Lung (tissue), 12 donors: Measurements from ENCODE around the gene NLRX1. TPM values are rescaled to one million over a fixed set of nuclear protein-coding genes. Genes with fewer than 3 reads are reported as not detected.
A peak's percentile ranks its signal among the peaks of the same experiment; 100 is the strongest.
"Not testable (repeated sequence)": the region's sequence is repeated elsewhere in the genome, so short reads cannot be mapped to it uniquely, and the experiment has no call there.

Experiments used
- ATAC-seq: fragments of 200-7000 bp; cut with Tn5 transposase; one replicate; pipeline ENCODE4 v1.9.1; 2020; ENCODE audit warnings: moderate number of reproducible peaks; ENCODE audit not compliant: insufficient read depth, low FRiP score
- DNase-seq, 3 donors: peaks; one replicate each; pipeline ENCODE4 v3.0.0-alpha.2; 2013 to 2017
- H3K27ac ChIP-seq, 2 donors: one replicate each; pipeline ENCODE4 v1.5.1; 2013; ENCODE audit warnings: mild to moderate bottlenecking in 2 of 2, moderate library complexity in 2 of 2, control low read depth in 1 of 2, inconsistent platforms in 1 of 2, low read depth in 1 of 2, low read length in 1 of 2
- H3K27me3 ChIP-seq, 3 donors: one replicate each; pipeline ENCODE4 v1.5.1; 2013; ENCODE audit warnings: low read length in 2 of 3; ENCODE audit not compliant: control insufficient read depth in 3 of 3, insufficient read depth in 3 of 3
- H3K36me3 ChIP-seq, 4 donors: one replicate each; pipeline ENCODE4 v1.5.1; 2013; ENCODE audit warnings: low read length in 4 of 4, mild to moderate bottlenecking in 1 of 4, moderate library complexity in 1 of 4; ENCODE audit not compliant: control insufficient read depth in 4 of 4, insufficient read depth in 4 of 4
- H3K4me1 ChIP-seq, 5 donors: one replicate each; pipeline ENCODE4 v1.5.1; 2013; ENCODE audit warnings: low read length in 5 of 5, mild to moderate bottlenecking in 2 of 5, moderate library complexity in 1 of 5; ENCODE audit not compliant: control insufficient read depth in 5 of 5, insufficient read depth in 5 of 5
- H3K4me3 ChIP-seq: one replicate; pipeline ENCODE4 v1.5.1; 2013; ENCODE audit warnings: mild to moderate bottlenecking, control low read depth, moderate library complexity
- H3K9ac ChIP-seq, 2 donors: one replicate each; pipeline ENCODE4 v1.5.1; 2013; ENCODE audit warnings: low read length in 2 of 2, control low read depth in 1 of 2; ENCODE audit not compliant: insufficient read depth in 1 of 2
- H3K9me3 ChIP-seq, 4 donors: one replicate each; pipeline ENCODE4 v1.5.1; 2013; ENCODE audit warnings: low read length in 3 of 4, mild to moderate bottlenecking in 1 of 4, moderate library complexity in 1 of 4; ENCODE audit not compliant: control insufficient read depth in 4 of 4, insufficient read depth in 3 of 4
- CTCF ChIP-seq: IDR thresholded peaks from 2 replicates; pipeline ENCODE4 v1.5.1; 2012; ENCODE audit warnings: mild to moderate bottlenecking; ENCODE audit errors: control extremely low read depth, extremely low read depth
- WGBS, 2 donors: extraction: QIAGEN DNeasy Blood & Tissue Kit; methylation state at CpG; one replicate each; pipeline ENCODE4 v1.1.7; 2013; 5-methylcytosine and 5-hydroxymethylcytosine counted together
- polyA plus RNA-seq, 2 donors: library from polyadenylated mRNA; stranded (reverse); fragments of 200-250 nt; gene quantifications; one replicate each; pipeline ENCODE4 v1.2.1, GENCODE V29; 2013
- total RNA-seq, 2 donors: library from RNA; depleted of rRNA in 1 of 2; stranded (reverse); fragments of >200 nt in 1 of 2; gene quantifications; one replicate each; pipeline ENCODE4 v1.2.1, GENCODE V29; 2014 to 2021
- donor health status: control.
- donor health status: control.
- donor health status: Bipolar disorder and iron deficiency.
- donor health status: healthy.
- donor health status: DM: yes; HTN: yes; CAD: no.

NLRX1 gene
- total and polyA plus RNA-seq, 4 donors, result 5.1 to 22.6 (median 11.6) TPM

- ATAC-seq, result no peak
- no peak overlapping the region for H3K9ac ChIP-seq
- no peak overlapping the region for H3K27ac ChIP-seq
- peaks cover 0 to 11% (median 0%) of the 10 kb centered on the region in 5 donors for H3K4me1 ChIP-seq
- no peaks in the 10 kb centered on the region for H3K27me3 ChIP-seq
- no peaks in the 10 kb centered on the region for H3K36me3 ChIP-seq
- WGBS, 2 donors, result 23 to 44% methylated on average over 2 of the region's 2 CpGs
- no peaks in the 10 kb centered on the region for H3K9me3 ChIP-seq
- no peak overlapping the region for H3K4me3 ChIP-seq
- peak; percentile 71 to 92 (median 91) for DNase-seq
- no peak for TF ChIP-seq CTCF
These were observed 53.8 kb downstream of the NLRX1 start for GRCh38 chr11:119222308-119222707.

- Histone ChIP-seq H3K36me3 (no peaks in the 10 kb centered on the region), H3K9ac (no peak overlapping the region), H3K4me1 (peaks cover 0 to 11% (median 0%) of the 10 kb centered on the region in 5 donors), H3K9me3 (no peaks in the 10 kb centered on the region), H3K4me3 (no peak overlapping the region), H3K27me3 (no peaks in the 10 kb centered on the region), H3K27ac (no peak overlapping the region)
- WGBS, 2 donors, result 97 to 98% methylated on average over 5 of the region's 5 CpGs
- no peak for TF ChIP-seq CTCF
- no peak for DNase-seq
- no peak for ATAC-seq
These were observed 54.4 kb downstream of the NLRX1 start for GRCh38 chr11:119222891-119223290.

GRCh38 chr11:119223856-119224255 lies 55.3 kb downstream of the NLRX1 start:
- DNase-seq (no peak), ATAC-seq (no peak)
- peaks cover 0 to 11% (median 0%) of the 10 kb centered on the region in 5 donors for H3K4me1 ChIP-seq
- no peak for TF ChIP-seq CTCF
- no peaks in the 10 kb centered on the region for H3K36me3 ChIP-seq
- no peaks in the 10 kb centered on the region for H3K9me3 ChIP-seq
- 98 to 100% methylated on average over 1 of the region's 1 CpG for WGBS, 2 donors
- no peak overlapping the region for H3K9ac ChIP-seq
- H3K27me3 ChIP-seq, result no peaks in the 10 kb centered on the region
- no peak overlapping the region for H3K4me3 ChIP-seq
- no peak overlapping the region for H3K27ac ChIP-seq

GRCh38 chr11:119228535-119229287 lies 60.2 kb downstream of the NLRX1 start:
- peaks cover 0 to 10% (median under 1%) of the 10 kb centered on the region in 4 donors for H3K36me3 ChIP-seq
- H3K9me3 ChIP-seq, DNase-seq, ATAC-seq, H3K9ac ChIP-seq, H3K27me3 ChIP-seq, H3K4me3 ChIP-seq, H3K27ac ChIP-seq, H3K4me1 ChIP-seq: not testable (repeated sequence)
- WGBS, 2 donors, result 66 to 75% methylated on average over 9 of the region's 9 CpGs
